ENCODE measurements around the gene TRPV3. TPM values are rescaled to one million over a fixed set of nuclear protein-coding genes. Genes with fewer than 3 reads are reported as not detected.

The TRPV3 gene
- total RNA-seq, 6 experiments from 2014 or later = 0.07 to 0.66 (median 0.43) TPM; not detected in 1

DNA sequence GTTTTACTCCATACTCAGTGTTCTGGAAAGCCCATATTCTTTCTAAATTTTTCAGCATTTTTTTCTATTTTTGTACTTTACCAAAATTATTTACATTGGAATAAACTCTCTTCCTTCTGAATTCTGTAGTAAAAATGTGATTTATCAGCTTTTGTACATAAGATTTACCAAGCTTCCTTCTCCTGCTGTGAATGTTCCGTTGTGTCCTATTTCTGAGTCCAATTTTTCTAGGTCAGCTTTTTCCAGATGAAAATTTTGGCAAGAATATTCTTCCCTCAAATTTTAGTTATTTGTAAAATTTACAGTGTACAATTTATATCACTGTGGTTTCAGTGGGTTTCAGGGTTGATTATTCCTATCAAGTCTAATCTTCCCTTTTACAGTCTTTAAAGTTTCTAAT, 54.3 kb downstream of the TRPV3 start:
- Mint-ChIP-seq H3K9me3 (peaks cover 8% of the 10 kb centered on the region; the same call in 1 of the 2 replicates), H3K27ac (no peak overlapping the region), H3K27me3 (ENCODE audit: insufficient read depth) (peaks cover 6% of the 10 kb centered on the region), H3K4me3 (no peak overlapping the region), H3K36me3 (ENCODE audit: low read depth) (peaks cover 5% of the 10 kb centered on the region; the same call in 1 of the 2 replicates), H3K4me1 (ENCODE audit: low read depth) (0 out of 2 replicates have a peak, but pooled peaks cover 7% of the 10 kb centered on the region)
- no peak for DNase-seq
- TF ChIP-seq, protein P1, sequence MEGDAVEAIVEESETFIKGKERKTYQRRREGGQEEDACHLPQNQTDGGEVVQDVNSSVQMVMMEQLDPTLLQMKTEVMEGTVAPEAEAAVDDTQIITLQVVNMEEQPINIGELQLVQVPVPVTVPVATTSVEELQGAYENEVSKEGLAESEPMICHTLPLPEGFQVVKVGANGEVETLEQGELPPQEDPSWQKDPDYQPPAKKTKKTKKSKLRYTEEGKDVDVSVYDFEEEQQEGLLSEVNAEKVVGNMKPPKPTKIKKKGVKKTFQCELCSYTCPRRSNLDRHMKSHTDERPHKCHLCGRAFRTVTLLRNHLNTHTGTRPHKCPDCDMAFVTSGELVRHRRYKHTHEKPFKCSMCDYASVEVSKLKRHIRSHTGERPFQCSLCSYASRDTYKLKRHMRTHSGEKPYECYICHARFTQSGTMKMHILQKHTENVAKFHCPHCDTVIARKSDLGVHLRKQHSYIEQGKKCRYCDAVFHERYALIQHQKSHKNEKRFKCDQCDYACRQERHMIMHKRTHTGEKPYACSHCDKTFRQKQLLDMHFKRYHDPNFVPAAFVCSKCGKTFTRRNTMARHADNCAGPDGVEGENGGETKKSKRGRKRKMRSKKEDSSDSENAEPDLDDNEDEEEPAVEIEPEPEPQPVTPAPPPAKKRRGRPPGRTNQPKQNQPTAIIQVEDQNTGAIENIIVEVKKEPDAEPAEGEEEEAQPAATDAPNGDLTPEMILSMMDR (IDR thresholded peaks at IDR 0.05) = no peak

DNA sequence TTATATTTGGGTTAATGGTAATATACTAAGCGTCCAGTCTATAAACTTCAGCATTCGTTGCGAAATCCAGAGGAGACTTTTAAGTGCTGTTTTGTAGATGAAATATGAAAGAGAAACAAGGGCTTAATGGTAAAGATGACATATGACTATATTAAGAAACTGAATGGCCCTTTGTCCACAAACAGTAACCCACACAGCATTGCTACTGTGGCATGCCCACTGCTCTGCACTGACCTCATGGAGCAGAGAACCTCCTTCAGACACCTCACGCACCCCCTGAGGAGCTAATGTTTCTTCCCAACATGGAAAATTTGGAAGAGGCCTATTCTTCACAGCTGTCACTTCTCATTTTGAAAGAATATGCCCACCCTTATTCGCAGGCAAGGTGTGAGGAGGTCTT, 55.1 kb downstream of the TRPV3 start:
- Mint-ChIP-seq H3K27me3 (ENCODE audit: insufficient read depth) (peaks cover 8% of the 10 kb centered on the region), H3K36me3 (ENCODE audit: low read depth) (peaks cover 5% of the 10 kb centered on the region; the same call in 1 of the 2 replicates), H3K4me1 (ENCODE audit: low read depth) (0 out of 2 replicates have a peak, but pooled peaks cover 7% of the 10 kb centered on the region), H3K9me3 (peaks cover 8% of the 10 kb centered on the region; the same call in 1 of the 2 replicates), H3K4me3 (no peak overlapping the region), H3K27ac (no peak overlapping the region)
- no peak for DNase-seq
- TF ChIP-seq, protein P1 (IDR thresholded peaks at IDR 0.05) = no peak

DNA sequence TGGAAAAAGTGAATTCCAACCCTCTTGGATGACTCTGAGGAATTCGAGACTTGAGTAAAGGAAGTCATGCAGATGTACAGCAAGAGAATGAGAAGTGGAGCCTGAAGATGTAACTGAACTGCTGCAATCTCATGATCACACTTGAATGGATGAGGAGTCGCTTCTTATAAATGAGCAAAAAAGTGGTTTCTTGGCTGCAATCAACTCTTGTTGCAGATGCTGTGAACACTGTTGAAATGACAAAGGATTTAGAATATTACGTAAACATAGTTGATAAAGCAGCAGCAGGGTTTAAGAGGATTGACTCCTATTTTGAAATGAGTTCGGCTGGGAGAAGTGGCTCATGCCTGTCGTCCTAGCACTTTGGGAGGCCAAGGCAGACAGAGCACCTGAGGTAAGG, 56.3 kb downstream of the TRPV3 start:
- peaks cover 8% of the 10 kb centered on the region; the same call in 1 of the 2 replicates for H3K9me3 Mint-ChIP-seq
- peaks cover 5% of the 10 kb centered on the region; the same call in 1 of the 2 replicates for H3K36me3 Mint-ChIP-seq (ENCODE audit: low read depth)
- no peak overlapping the region for H3K27ac Mint-ChIP-seq
- H3K27me3 Mint-ChIP-seq (ENCODE audit: insufficient read depth) = peaks cover 8% of the 10 kb centered on the region
- H3K4me3 Mint-ChIP-seq = no peak overlapping the region
- TF ChIP-seq, protein P1 (IDR thresholded peaks at IDR 0.05) = no peak
- DNase-seq = no peak
- 0 out of 2 replicates have a peak, but pooled peaks cover 7% of the 10 kb centered on the region for H3K4me1 Mint-ChIP-seq (ENCODE audit: low read depth)

DNA sequence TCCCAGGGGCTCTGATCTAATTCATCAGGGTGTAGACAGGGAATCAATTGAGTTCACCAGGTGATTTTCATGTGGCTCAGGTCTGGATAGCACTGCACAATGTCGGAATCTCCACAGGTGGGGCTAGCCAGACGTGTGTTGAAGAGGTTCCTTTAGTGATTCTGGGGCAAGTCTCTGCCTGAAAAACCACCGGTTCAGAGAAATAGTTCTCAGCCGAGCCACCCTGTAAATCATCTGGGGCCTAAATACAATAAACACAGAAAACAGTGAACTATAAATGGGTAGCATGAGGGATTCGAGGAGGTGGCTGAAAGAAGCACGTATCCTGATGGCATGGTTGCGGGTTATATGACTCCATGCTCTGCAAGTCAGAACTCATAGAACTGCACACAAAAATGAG, 60.5 kb downstream of the TRPV3 start:
- TF ChIP-seq, protein P1 (IDR thresholded peaks at IDR 0.05) = no peak
- no peak overlapping the region for H3K27ac Mint-ChIP-seq
- peaks cover 8% of the 10 kb centered on the region; the same call in 1 of the 2 replicates for H3K9me3 Mint-ChIP-seq
- DNase-seq = no peak
- H3K4me1 Mint-ChIP-seq (ENCODE audit: low read depth) = 0 out of 2 replicates have a peak, but pooled peaks cover 7% of the 10 kb centered on the region
- H3K4me3 Mint-ChIP-seq = no peak overlapping the region
- peaks cover 5% of the 10 kb centered on the region; the same call in 1 of the 2 replicates for H3K36me3 Mint-ChIP-seq (ENCODE audit: low read depth)
- H3K27me3 Mint-ChIP-seq (ENCODE audit: insufficient read depth) = peaks cover 6% of the 10 kb centered on the region

DNA sequence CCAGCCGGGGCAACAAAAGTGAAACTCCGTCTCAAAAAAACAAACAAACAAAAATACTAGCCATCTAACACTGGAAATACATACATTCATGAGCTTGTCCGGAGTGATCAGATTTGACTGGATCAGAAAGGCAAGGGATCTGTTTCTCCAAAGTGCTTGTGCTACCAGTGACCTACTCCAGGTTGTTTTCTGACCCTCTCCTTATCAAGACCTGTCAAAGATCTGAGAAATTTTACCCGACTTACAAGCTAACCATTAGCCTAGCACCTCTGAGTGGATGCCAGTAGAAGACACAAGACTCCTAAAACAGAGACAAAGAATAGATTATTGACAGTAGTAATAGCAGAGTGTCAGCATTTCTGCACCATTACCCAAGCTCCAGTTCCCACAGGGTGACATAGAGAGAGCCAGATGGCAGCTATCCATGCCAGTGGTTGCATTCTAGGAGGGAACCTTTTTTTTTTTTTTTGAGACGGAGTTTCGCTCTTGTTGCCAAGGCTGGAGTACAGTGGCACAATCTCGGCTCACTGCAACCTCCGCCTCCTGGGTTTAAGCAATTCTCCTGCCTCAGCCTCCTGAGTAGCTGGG, 72.0 kb downstream of the TRPV3 start:
- Mint-ChIP-seq H3K27me3 (ENCODE audit: insufficient read depth) (peaks cover 14% of the 10 kb centered on the region; the same call in 1 of the 2 replicates), H3K27ac (no peak overlapping the region)
- TF ChIP-seq, protein P1 (IDR thresholded peaks at IDR 0.05) = no peak

More for the DNA sequence above, 72.0 kb downstream of the TRPV3 start:
- Mint-ChIP-seq H3K36me3 (ENCODE audit: low read depth) (no peaks in the 10 kb centered on the region), H3K4me1 (ENCODE audit: low read depth) (no peaks in the 10 kb centered on the region), H3K9me3 (no peaks in the 10 kb centered on the region), H3K4me3 (no peak overlapping the region)
- no peak for DNase-seq
